Body of pancreas (tissue), 4 donors: ENCODE measurements around the gene POU3F3. TPM values are rescaled to one million over a fixed set of nuclear protein-coding genes. Genes with fewer than 3 reads are reported as not detected.

Experiments
- ATAC-seq: fragments of 150-250 bp; one replicate; pipeline ENCODE4 v1.9.1; 2016
- DNase-seq, 4 donors: peaks; one replicate each; pipeline ENCODE4 v3.0.0-alpha.2; 2019
- H3K27ac ChIP-seq, 4 donors: fragments of 200-600 bp; sonication (generic); 1 replicate in 3 of 4; 2 replicates in 1 of 4; pipeline versions ENCODE4 v1.5.1 to v1.6.1; 2016 to 2019; ENCODE audit warnings: mild to moderate bottlenecking in 1 of 4, mixed read lengths in 1 of 4, moderate library complexity in 1 of 4
- H3K27me3 ChIP-seq, 2 donors: fragments of 200-600 bp; sonication (generic); one replicate each; pipeline ENCODE4 v1.6.0; 2016; ENCODE audit warnings: mild to moderate bottlenecking in 1 of 2
- H3K36me3 ChIP-seq, 2 donors: fragments of 200-600 bp; sonication (generic); replicated peaks in 1 of 2; 2 replicates each; pipeline ENCODE4 v1.5.1; 2016; ENCODE audit warnings: low read depth in 2 of 2; ENCODE audit not compliant: insufficient read depth in 1 of 2
- H3K4me1 ChIP-seq: fragments of 200-600 bp; sonication (generic); one replicate; pipeline ENCODE4 v1.6.0; 2016
- H3K4me3 ChIP-seq, 2 donors: fragments of 200-600 bp; sonication (generic); 1 replicate in 1 of 2; 2 replicates in 1 of 2; pipeline ENCODE4 v1.5.1; 2016 to 2019
- H3K9me3 ChIP-seq, 3 donors: fragments of 200-600 bp; sonication (generic); 1 replicate in 2 of 3; 2 replicates in 1 of 3; pipeline ENCODE4 v1.5.1; 2016
- CTCF ChIP-seq, 7 experiments: fragments of 450-650 bp in 4 of 7; fragments of 200-600 bp in 3 of 7; sonication (generic) in 3 of 7; IDR thresholded peaks; one replicate each; pipeline ENCODE4 v1.5.1; 2016 to 2019; ENCODE audit warnings: antibody characterized with exemption in 7 of 7
- POLR2A ChIP-seq, 3 donors: fragments of 450-650 bp; IDR thresholded peaks; one replicate each; pipeline ENCODE4 v1.6.1; 2016; ENCODE audit warnings: antibody characterized with exemption in 3 of 3, mild to moderate bottlenecking in 2 of 3
- WGBS, 2 donors: methylation state at CpG; one replicate each; pipeline ENCODE4 v1.1.5; 2017; 5-methylcytosine and 5-hydroxymethylcytosine counted together
- intact Hi-C: fragments of 100-400 bp; cut with DNase I; formaldehyde crosslinking; loops from one replicate; pipeline ENCODE4 v1.15.1; 2023
- total RNA-seq, 2 donors: library from RNA; depleted of rRNA; stranded (reverse); fragments of >200 nt; gene quantifications; one replicate each; pipeline ENCODE4 v1.1.0, GENCODE V29; 2016

The POU3F3 gene
- total RNA-seq, 2 donors from 2014 or later = not detected

- no peaks in the 10 kb centered on the region for H3K9me3 ChIP-seq
- 50 to 52% methylated on average over 2 of the region's 2 CpGs for WGBS, 2 donors
These were observed 12.2 kb upstream of the POU3F3 start for GRCh38 chr2:104841744-104842143.

GRCh38 chr2:104844807-104845551, 8.9 kb upstream of the POU3F3 start:
- no peak for TF ChIP-seq CTCF (IDR thresholded peaks at IDR 0.05)
- TF ChIP-seq POLR2A (IDR thresholded peaks at IDR 0.05) = no peak
- Histone ChIP-seq H3K4me3 (no peak overlapping the region), H3K27me3 (peaks cover 0 to 48% of the 10 kb centered on the region in 2 donors), H3K36me3 (no peaks in the 10 kb centered on the region), H3K9me3 (no peaks in the 10 kb centered on the region), H3K27ac (no peak overlapping the region), H3K4me1 (peaks cover 27% of the 10 kb centered on the region)
- no peak for DNase-seq
- ATAC-seq = no peak
- intact Hi-C loops = no loop called here
- 1 to 3% methylated on average over 19 to 56 of the region's 56 CpGs for WGBS, 2 donors

More at GRCh38 chr2:104841744-104842143, 12.2 kb upstream of the POU3F3 start:
- peaks cover 27% of the 10 kb centered on the region for H3K4me1 ChIP-seq
- TF ChIP-seq CTCF (IDR thresholded peaks at IDR 0.05) (no peak), POLR2A (IDR thresholded peaks at IDR 0.05) (no peak)
- ATAC-seq (no peak), DNase-seq (no peak)
- intact Hi-C loops = no loop called here
- no peak overlapping the region for H3K4me3 ChIP-seq
- H3K27me3 ChIP-seq = peaks cover 0 to 45% of the 10 kb centered on the region in 2 donors
- no peak overlapping the region for H3K27ac ChIP-seq
- no peaks in the 10 kb centered on the region for H3K36me3 ChIP-seq

- ATAC-seq = no peak
- no peak for TF ChIP-seq POLR2A (IDR thresholded peaks at IDR 0.05)
- TF ChIP-seq CTCF (IDR thresholded peaks at IDR 0.05) = no peak
- whole genome bisulfite sequencing, 2 donors = 4 to 6% methylated on average over 12 to 13 of the region's 13 CpGs
- H3K4me1 ChIP-seq = peaks cover 27% of the 10 kb centered on the region
- H3K9me3 ChIP-seq = no peaks in the 10 kb centered on the region
- H3K4me3 ChIP-seq = no peak overlapping the region
- intact Hi-C loops = no loop called here
- H3K36me3 ChIP-seq = no peaks in the 10 kb centered on the region
- no peak for DNase-seq
- peaks cover 0 to 52% of the 10 kb centered on the region in 2 donors for H3K27me3 ChIP-seq
- no peak overlapping the region for H3K27ac ChIP-seq
These were observed 8.4 kb upstream of the POU3F3 start for GRCh38 chr2:104845552-104845931.

- intact Hi-C loops = no loop called here
- Histone ChIP-seq H3K4me1 (peaks cover 27% of the 10 kb centered on the region), H3K27me3 (peaks cover 0 to 58% of the 10 kb centered on the region in 2 donors), H3K9me3 (no peaks in the 10 kb centered on the region), H3K27ac (no peak overlapping the region), H3K36me3 (no peaks in the 10 kb centered on the region), H3K4me3 (no peak overlapping the region)
- 6 to 7% methylated on average over 16 of the region's 16 CpGs for WGBS, 2 donors
- TF ChIP-seq CTCF (IDR thresholded peaks at IDR 0.05) = no peak
- no peak for TF ChIP-seq POLR2A (IDR thresholded peaks at IDR 0.05)
- DNase-seq (no peak), ATAC-seq (no peak)
These were observed 7.7 kb upstream of the POU3F3 start for GRCh38 chr2:104845946-104846785.
